Ovary (tissue), 3 donors: ENCODE data around the gene TMC8.

Source experiments
- CTCF ChIP-seq, 3 donors: fragments of 450-650 bp in 2 of 3; fragments of 200-600 bp in 1 of 3; IDR thresholded peaks; one replicate each; pipeline versions ENCODE4 v1.5.1 to v1.8.0; 2016 to 2022; ENCODE audit warnings: antibody characterized with exemption in 3 of 3, mild to moderate bottlenecking in 1 of 3
- EP300 ChIP-seq: sonication (generic); formaldehyde crosslinking; IDR thresholded peaks from one replicate; pipeline ENCODE4 v1.6.1; 2017; ENCODE audit warnings: antibody characterized with exemption
- POLR2A ChIP-seq: fragments of 450-650 bp; IDR thresholded peaks from one replicate; pipeline ENCODE4 v1.6.1; 2017; ENCODE audit warnings: antibody characterized with exemption, mild to moderate bottlenecking, moderate library complexity
- donor health status: DM: no; HTN: no; CAD: no.

GRCh38 chr17:78118801-78119241, 11.8 kb upstream of the TMC8 start:
- TF ChIP-seq CTCF (IDR thresholded peaks at IDR 0.05) (no peak), EP300 (no peak), POLR2A (no peak)
